HUES48 (cell line): Measurements from ENCODE around the gene RPA3.

Source experiments
- H3K27ac ChIP-seq: one replicate; pipeline ENCODE4 v1.7.0; 2013; ENCODE audit warnings: low read depth, low read length, inconsistent platforms
- H3K27me3 ChIP-seq: 2 replicates; pipeline ENCODE4 v1.6.1; 2013; ENCODE audit warnings: mild to moderate bottlenecking, low read length; ENCODE audit not compliant: control insufficient read depth, insufficient read depth
- H3K36me3 ChIP-seq: 2 replicates; pipeline ENCODE4 v1.6.1; 2013; ENCODE audit warnings: low read length; ENCODE audit not compliant: control insufficient read depth, insufficient read depth
- H3K4me1 ChIP-seq: 2 replicates; pipeline ENCODE4 v1.6.1; 2013; ENCODE audit warnings: mild to moderate bottlenecking, low read length; ENCODE audit not compliant: control insufficient read depth, insufficient read depth
- H3K4me3 ChIP-seq: 2 replicates; pipeline ENCODE4 v1.5.1; 2013; ENCODE audit warnings: mild to moderate bottlenecking, low read depth, low read length
- H3K9ac ChIP-seq: 2 replicates; pipeline ENCODE4 v1.6.1; 2013; ENCODE audit warnings: mild to moderate bottlenecking, low read depth, low read length, moderate library complexity
- H3K9me3 ChIP-seq: 2 replicates; pipeline ENCODE4 v1.6.1; 2013; ENCODE audit warnings: low read length; ENCODE audit not compliant: control insufficient read depth, insufficient read depth

Gene RPA3

DNA sequence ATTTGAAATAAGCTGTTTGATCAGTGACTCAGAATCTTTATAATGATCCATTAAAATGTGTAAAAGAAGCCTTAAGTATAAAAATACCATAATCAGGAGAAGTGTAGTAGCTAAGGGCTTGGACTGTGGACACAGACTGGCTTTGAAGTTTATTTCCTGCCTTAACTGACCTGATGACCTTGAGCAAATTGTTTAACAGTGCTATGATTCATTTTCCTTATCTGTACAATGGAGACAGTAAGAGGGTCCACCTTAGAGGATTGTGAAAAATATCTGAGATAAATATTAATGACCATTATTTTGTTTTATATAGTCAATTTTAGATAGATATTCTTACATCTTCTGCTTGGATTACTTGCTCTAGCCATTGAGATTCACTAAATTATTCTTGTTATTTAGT, 13.3 kb upstream of the RPA3 start:
- H3K27me3 ChIP-seq = no peaks in the 10 kb centered on the region
- no peaks in the 10 kb centered on the region for H3K9me3 ChIP-seq
- H3K27ac ChIP-seq = no peak overlapping the region
- H3K36me3 ChIP-seq = no peaks in the 10 kb centered on the region
- no peak overlapping the region for H3K9ac ChIP-seq
- H3K4me1 ChIP-seq = 0 out of 2 replicates have a peak, but pooled peaks cover 3% of the 10 kb centered on the region
- H3K4me3 ChIP-seq = no peak overlapping the region

DNA sequence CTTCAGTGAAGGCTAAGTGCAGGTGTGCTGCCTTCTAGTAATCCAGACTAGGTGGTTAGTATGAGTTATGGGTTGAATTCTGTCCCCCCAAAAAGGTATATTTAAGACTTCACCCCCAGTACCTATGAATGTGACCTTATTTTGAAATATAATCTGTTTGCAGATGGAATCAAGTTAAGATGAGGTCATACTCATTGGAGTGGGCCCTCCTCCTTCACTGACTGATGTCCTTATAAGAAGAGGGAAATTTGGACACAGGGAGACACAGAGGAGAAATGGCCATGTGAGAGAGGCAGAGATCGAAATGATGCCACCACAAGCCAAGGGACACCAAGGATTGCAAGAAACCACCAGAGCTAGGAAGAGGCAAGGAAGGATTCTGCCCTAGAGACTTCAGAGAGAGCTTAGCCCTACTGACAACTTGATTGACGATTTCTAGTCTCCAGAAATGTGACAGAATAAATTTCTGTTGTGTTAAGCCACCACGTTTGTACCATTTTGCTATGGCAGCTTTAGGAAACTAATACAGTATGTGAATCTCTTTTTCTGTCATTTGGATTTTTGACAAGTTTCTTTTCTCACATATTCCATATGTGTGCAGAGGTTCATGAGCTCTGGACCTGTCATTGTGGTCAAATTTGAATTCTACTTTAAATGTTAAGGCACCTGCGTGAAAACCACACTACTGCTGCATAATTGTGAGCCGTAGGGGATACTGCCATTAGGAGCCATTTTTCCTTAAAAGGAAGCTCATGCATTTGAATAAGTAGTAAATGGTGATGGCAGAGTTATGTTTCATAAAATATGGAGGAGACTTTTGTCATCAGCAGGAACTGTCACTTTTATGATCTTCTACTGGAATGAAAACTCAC, 2.6 kb upstream of the RPA3 start:
- H3K27me3 ChIP-seq = no peaks in the 10 kb centered on the region
- no peaks in the 10 kb centered on the region for H3K9me3 ChIP-seq
- H3K27ac ChIP-seq = no peak overlapping the region
- no peak overlapping the region for H3K4me3 ChIP-seq
- H3K9ac ChIP-seq = no peak overlapping the region
- H3K36me3 ChIP-seq = no peaks in the 10 kb centered on the region
- H3K4me1 ChIP-seq = no peaks in the 10 kb centered on the region

DNA sequence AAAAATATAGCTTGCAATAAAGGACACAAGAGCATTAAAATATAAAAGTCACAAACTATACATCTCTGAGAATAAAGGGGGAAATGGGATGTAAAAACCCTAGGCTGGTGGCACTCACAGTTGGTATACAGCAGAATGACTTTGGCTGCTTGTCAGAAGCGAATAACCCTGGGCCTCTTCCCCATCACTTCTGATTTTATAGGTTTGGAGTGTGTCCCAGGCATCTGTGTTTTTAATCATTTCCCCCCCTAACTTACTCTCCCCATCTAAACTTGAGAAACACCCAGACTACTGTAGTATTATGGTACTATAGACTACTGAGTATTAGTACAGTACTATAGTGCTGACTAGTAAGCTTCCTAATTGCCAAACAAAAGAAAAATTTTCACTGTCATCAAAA, 1.8 kb upstream of the RPA3 start:
- H3K9ac ChIP-seq = no peak overlapping the region
- no peak overlapping the region for H3K27ac ChIP-seq

DNA sequence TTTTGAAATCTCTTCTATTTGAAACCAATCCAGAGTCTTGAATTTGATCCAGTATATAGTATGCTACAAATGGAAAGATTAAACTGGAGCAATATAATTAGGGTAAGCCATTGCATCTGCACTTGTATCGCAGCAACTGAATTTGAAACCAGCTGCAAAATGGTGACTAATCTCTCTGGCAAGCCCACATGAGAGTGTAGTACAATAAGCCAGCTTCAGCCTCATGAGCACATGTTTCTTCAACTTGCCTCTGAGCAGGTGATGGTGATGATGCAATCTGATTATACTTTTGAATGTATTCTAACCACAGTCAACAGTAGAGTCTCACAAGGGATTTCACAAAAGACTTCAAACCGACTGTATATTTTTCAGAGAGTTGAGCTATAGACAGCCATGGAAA, 829 bp upstream of the RPA3 start:
- no peaks in the 10 kb centered on the region for H3K27me3 ChIP-seq
- H3K4me3 ChIP-seq = no peak overlapping the region
- H3K4me1 ChIP-seq = peaks cover 4% of the 10 kb centered on the region; the same call in 1 of the 2 replicates
- no peaks in the 10 kb centered on the region for H3K36me3 ChIP-seq
- H3K9ac ChIP-seq = no peak overlapping the region
- no peak overlapping the region for H3K27ac ChIP-seq
- H3K9me3 ChIP-seq = no peaks in the 10 kb centered on the region

More for the DNA sequence above, 1.8 kb upstream of the RPA3 start:
- Histone ChIP-seq H3K4me3 (no peak overlapping the region), H3K9me3 (no peaks in the 10 kb centered on the region), H3K36me3 (no peaks in the 10 kb centered on the region), H3K4me1 (no peaks in the 10 kb centered on the region), H3K27me3 (no peaks in the 10 kb centered on the region)

DNA sequence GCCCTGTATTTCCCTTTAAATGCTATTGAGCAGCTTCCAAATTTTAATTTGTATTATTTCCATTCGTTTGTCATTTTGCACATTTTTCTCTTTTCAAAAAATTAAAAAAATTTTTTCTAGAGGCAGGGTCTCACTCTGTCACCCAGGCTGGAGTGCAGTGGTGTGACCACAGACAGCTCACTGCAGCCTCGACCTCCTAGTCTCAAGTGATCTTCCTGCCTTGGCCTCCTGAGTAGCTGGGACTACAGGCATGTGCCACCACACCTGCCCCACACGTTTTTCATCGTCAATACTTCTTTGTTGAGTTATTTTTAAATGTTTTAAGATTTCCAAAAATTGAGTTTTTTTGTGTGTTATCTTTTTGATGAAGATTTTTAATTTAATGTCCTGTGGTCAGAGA, 4.7 kb downstream of the RPA3 start:
- H3K36me3 ChIP-seq = no peaks in the 10 kb centered on the region
- H3K4me1 ChIP-seq = peaks cover 21% of the 10 kb centered on the region
- no peaks in the 10 kb centered on the region for H3K27me3 ChIP-seq
- no peak overlapping the region for H3K9ac ChIP-seq
- no peak overlapping the region for H3K4me3 ChIP-seq
- H3K9me3 ChIP-seq = no peaks in the 10 kb centered on the region
- H3K27ac ChIP-seq = no peak overlapping the region

DNA sequence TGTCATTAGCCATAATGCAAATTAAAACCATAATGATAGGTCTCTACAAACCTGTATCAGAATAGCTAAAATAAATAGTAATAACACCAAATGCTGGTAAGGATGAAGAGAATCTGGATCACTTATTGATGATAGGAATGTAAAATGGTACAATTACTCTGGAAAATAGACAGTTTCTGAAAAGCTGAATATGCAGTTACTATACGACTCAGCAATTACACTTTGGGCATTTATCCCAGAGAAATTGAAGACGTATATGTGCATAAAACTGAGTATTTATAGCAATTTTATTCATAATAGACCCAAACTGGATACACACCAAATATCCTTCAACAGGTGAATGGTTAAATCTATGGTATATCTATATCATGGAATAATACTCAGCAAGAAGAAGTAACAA, 7.9 kb downstream of the RPA3 start:
- Histone ChIP-seq H3K9me3 (no peaks in the 10 kb centered on the region), H3K27me3 (no peaks in the 10 kb centered on the region), H3K9ac (no peak overlapping the region), H3K4me1 (peaks cover 51% of the 10 kb centered on the region), H3K4me3 (no peak overlapping the region), H3K36me3 (no peaks in the 10 kb centered on the region), H3K27ac (no peak overlapping the region)

DNA sequence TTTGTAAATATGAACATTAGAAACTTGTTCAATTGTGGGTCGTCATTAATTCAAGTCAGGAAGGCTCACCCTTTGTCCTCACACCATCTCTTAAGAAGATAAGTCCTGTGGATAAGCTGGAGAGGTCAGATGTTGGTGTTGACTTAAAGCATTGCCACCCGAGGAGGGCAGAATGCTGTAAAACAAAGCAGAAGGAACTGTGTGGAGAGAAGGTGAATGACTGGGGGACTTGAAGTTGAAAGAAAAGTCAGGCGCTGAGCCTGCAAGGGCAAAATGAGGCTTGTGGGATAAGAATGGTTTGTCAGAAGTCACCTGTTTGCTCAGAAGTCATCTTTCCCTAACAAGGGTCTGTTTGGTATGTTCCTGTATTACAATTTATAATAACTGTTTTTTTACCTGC, 9.1 kb downstream of the RPA3 start:
- Histone ChIP-seq H3K36me3 (no peaks in the 10 kb centered on the region), H3K9ac (no peak overlapping the region), H3K27me3 (no peaks in the 10 kb centered on the region), H3K27ac (peak overlapping the region; percentile 85), H3K4me3 (no peak overlapping the region), H3K9me3 (no peaks in the 10 kb centered on the region), H3K4me1 (peaks cover 51% of the 10 kb centered on the region)

DNA sequence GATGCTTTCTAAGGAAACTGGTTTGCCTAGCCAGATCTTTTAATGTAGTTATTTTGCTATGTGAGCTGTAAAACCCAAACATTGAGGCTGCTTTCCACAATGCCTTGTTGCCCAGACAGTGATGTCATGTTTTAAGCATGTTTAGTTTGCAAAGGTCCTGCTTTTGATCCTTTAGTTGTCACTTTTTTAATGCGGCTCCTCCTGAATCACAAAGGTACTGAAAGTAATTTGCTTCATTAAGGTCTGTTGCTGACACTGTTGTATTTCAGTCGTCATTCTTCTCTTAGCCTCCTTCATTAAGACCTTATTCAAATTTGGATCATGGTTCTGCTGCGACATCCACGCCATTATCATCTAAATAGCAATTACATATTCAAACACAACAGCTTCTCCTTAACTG, 10.6 kb downstream of the RPA3 start:
- Histone ChIP-seq H3K27ac (peak overlapping the region; percentile 85), H3K9me3 (no peaks in the 10 kb centered on the region), H3K27me3 (no peaks in the 10 kb centered on the region), H3K4me3 (peak overlapping the region; percentile 15; the same call in 1 of the 2 replicates), H3K4me1 (peaks cover 55% of the 10 kb centered on the region), H3K9ac (no peak overlapping the region; the same call in 1 of the 2 replicates), H3K36me3 (no peaks in the 10 kb centered on the region)

DNA sequence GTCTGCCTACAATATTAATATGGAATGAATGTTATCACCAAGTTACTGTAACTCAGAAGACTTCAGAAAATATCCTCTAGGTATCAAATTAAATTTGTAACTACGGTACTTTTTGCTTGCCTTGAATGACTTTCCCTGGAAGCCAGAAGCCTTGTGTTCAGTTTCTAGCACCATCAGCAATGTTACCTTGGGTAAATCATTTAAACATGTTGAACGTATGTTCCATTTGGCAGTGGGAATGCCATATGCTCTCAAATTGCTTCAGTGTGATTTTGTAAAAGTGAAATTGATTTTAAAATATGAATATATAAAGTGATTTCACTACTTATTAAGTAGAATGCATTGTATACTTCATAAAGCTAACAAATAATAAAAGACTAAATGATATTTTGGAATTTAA, 11.2 kb downstream of the RPA3 start:
- no peaks in the 10 kb centered on the region for H3K9me3 ChIP-seq

DNA sequence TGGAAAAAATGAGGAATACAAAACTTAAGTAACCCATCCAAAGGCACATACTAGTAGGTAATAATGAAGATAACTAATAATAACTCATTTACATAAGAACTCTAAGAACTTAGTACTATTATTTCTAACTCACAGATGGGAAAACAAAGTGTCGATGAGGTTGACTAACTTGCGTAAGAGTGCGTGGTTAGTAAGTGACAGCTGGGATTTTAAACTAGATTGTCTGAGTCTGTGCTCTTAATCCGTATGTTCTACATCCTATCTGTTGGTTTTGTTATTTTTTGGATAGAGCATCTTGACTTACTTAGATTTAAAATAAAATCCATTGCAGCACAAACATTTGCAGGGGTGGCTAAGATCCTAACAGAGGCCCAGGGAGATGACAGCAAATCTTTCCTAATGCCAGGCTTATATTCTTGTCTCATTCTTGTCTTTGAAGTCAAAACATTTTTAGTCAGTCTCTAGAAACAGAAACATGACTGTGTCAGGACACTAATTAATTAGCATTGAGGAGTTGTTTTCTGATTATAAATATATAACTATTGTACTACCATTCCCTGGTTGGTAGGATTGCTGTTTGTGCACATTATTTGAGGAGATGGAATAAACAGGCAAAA, 11.7 kb downstream of the RPA3 start:
- Histone ChIP-seq H3K4me1 (peaks cover 57% of the 10 kb centered on the region), H3K27ac (peak overlapping the region; percentile 85), H3K36me3 (no peaks in the 10 kb centered on the region), H3K9me3 (no peaks in the 10 kb centered on the region), H3K4me3 (no peak overlapping the region), H3K9ac (no peak overlapping the region), H3K27me3 (no peaks in the 10 kb centered on the region)

More for the DNA sequence above, 11.2 kb downstream of the RPA3 start:
- Histone ChIP-seq H3K36me3 (no peaks in the 10 kb centered on the region), H3K9ac (no peak overlapping the region; the same call in 1 of the 2 replicates), H3K4me3 (no peak overlapping the region), H3K27me3 (no peaks in the 10 kb centered on the region), H3K27ac (peak overlapping the region; percentile 85), H3K4me1 (peaks cover 57% of the 10 kb centered on the region)

DNA sequence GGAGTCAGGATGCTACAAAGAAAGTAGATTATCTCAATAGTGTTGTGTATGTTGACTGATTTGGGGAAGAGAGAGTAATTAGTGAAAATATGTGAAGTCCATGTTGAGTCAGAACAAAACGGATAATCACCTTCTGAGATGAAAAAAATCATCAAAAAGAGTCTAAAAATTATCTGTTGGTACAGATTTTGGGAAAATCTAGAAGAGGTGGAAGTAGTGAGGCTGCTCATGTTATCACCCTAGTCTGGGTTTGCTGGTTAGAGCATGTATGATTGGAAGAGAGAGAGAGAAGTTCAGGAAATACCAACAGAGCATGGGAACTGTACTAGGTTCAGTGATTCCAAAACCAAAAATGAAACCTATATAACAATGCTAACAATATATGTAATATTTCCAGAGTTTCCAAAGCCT, 12.3 kb downstream of the RPA3 start:
- Histone ChIP-seq H3K9me3 (no peaks in the 10 kb centered on the region), H3K27me3 (no peaks in the 10 kb centered on the region), H3K4me1 (peaks cover 57% of the 10 kb centered on the region), H3K9ac (no peak overlapping the region), H3K4me3 (no peak overlapping the region), H3K36me3 (no peaks in the 10 kb centered on the region), H3K27ac (no peak overlapping the region)
